ENCODE data around the gene LRTM2.
A peak's percentile ranks its signal among the peaks of the same experiment; 100 is the strongest.

Gene LRTM2

DNA sequence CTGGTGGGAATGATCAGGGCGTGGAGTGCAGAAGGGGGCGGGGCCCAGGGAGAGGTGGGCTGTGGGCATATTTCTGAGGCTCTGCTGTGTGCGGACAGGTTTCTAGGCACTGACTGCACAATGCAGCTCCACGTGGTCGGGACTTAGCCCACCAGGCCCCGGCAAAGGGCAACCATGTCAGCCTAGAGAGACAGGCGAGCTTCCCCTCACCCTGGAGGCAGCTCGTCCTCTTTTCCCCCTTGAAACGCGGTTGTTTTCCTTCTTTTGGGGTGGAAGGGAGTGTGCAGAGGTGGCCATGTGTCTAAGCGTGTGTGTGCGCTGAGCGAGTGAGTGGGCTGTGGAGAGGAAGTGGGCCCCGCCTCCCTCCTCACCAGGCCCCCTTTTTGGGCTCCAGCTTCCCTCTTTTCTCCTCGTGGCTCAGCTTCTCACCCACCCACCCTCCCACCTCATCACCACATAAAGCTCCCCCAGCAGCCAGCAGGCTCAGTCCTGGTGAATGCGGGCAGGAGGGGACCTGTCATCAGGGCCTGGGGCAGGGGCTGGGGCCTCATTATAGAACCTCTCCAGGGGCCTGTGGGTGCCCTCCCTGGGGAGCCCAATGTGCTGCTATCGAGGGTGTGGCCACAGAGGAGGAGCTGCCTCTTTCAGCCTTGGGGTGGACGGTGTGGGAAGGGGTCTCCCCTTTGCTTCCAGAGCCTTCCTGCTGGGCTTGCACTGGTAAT, 22.0 kb downstream of the LRTM2 start:
- Histone ChIP-seq H3K4me2 (peak overlapping the region; percentile 86 to 99 (median 93)), H3K9ac (peak overlapping the region; percentile 47 to 92 (median 86); a peak in 21 of 22 replicates), H3K27me3 (peaks cover 0 to 21% (median 0%) of the 10 kb centered on the region in 11 experiments; a peak in 2 of 22 replicates), H4K20me1 (no peaks in the 10 kb centered on the region), H3K4me3 (peak overlapping the region in 7 of 10 experiments; percentile 11 to 41 (median 27); a peak in 10 of 20 replicates), H3K36me3 (no peaks in the 10 kb centered on the region), H3K9me3 (replicated peaks in 1 of 11) (no peaks in the 10 kb centered on the region), H3K27ac (peak overlapping the region; percentile 50 to 99 (median 96); a peak in 21 of 22 replicates), H3K4me1 (peaks cover 94 to 99% (median 97%) of the 10 kb centered on the region in 10 experiments)
- no peak for TF ChIP-seq Cebpa-rat (IDR thresholded peaks at IDR 0.05)

DNA sequence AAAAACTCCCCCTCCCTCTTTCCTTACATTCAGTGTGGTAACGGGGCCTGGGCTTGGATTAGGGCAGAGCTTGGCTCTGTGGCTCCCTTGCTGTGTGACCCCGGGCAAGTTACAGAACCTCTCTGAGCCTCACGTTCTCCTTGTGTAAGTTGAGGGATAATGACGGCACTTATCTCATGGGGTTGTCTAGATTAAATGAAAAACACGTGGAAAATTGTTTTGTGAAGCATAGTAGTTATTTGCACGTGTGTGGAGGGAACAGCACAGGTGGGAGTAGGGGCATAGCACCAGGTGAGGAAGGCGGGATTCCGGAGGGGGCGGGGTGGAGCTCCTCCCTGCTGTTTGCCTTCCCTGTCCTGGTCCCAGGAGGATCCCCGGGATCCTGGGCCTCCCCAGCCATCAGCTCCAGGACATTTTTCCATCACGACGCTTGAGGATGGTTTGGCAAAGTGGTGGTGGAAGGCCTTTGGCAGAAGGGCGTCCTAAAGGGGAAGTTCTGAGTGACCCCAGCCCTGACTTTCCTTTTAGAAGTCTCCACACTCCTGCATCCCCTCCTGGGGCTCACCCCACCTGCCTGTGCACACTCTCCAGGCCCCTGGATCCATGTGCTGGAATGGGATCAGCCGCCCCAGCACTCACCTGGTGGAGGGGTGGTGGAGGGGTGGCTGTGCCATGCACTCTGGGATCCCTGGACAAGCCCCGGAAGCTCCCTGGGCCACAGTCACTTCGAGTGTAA, 22.7 kb downstream of the LRTM2 start:
- peak overlapping the region; percentile 23 to 92 (median 82); a peak in 20 of 22 replicates for H3K9ac ChIP-seq
- no peaks in the 10 kb centered on the region for H3K9me3 ChIP-seq (replicated peaks in 1 of 11)
- peak overlapping the region in 10 of 11 experiments; percentile 47 to 99 (median 96); a peak in 21 of 22 replicates for H3K27ac ChIP-seq
- H3K36me3 ChIP-seq: no peaks in the 10 kb centered on the region
- H4K20me1 ChIP-seq: no peaks in the 10 kb centered on the region
- no peak for TF ChIP-seq Cebpa-rat (IDR thresholded peaks at IDR 0.05)
- H3K27me3 ChIP-seq: peaks cover 0 to 21% (median 0%) of the 10 kb centered on the region in 11 experiments; a peak in 2 of 22 replicates
- H3K4me2 ChIP-seq: peak overlapping the region; percentile 86 to 99 (median 93)
- peak overlapping the region in 1 of 10 experiments; percentile 41; a peak in 4 of 20 replicates for H3K4me3 ChIP-seq
- peaks cover 90 to 99% (median 97%) of the 10 kb centered on the region in 10 experiments for H3K4me1 ChIP-seq

DNA sequence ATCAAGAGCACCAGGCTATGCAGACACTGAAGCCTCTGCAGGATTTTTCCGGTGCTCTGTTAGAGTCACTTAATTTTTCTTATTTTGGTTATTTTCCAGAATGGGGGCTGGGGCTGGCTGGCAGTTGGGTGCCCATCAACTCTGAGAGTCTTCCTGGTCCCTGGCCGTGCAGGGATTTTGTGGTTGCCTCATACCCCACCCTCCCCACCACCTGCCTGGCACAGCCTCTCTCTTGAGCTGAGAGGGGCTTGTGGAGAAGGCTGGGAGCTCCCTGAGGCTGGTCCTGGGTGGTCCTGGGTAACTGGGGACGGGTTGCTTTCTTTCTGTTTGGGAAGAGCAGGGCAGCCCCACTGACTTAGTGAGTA, 23.3 kb downstream of the LRTM2 start:
- Histone ChIP-seq H3K4me1 (peaks cover 84 to 99% (median 97%) of the 10 kb centered on the region in 10 experiments), H3K27me3 (peaks cover 0 to 20% (median 0%) of the 10 kb centered on the region in 11 experiments; a peak in 2 of 22 replicates), H4K20me1 (no peaks in the 10 kb centered on the region), H3K4me3 (peak overlapping the region in 1 of 10 experiments; percentile 41; a peak in 2 of 20 replicates), H3K4me2 (peak overlapping the region; percentile 86 to 99 (median 93)), H3K9me3 (replicated peaks in 1 of 11) (no peaks in the 10 kb centered on the region), H3K27ac (peak overlapping the region in 8 of 11 experiments; percentile 89 to 99 (median 97); a peak in 17 of 22 replicates), H3K9ac (peak overlapping the region in 8 of 11 experiments; percentile 56 to 92 (median 87); a peak in 13 of 22 replicates), H3K36me3 (no peaks in the 10 kb centered on the region)
- no peak for TF ChIP-seq Cebpa-rat (IDR thresholded peaks at IDR 0.05)

DNA sequence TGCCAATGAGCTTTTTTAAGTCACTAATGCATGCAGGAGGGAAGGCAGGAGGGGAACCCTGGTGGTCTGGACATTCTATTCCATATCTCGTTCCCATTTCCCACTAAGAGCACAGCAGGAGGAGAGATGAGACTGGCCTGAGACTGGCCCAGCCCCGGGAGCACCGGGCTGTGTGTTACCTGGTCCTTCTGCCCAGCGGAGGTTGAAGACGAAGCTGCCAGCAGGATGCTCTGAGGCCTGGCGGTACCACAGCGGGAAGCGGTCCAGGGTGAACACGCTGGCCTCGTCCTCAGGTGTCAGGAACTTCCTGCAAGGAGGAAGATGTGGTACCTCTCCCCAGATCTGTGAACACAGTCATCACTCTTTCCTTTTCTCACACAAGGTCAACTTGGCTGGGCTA, 23.9 kb downstream of the LRTM2 start:
- Histone ChIP-seq H3K4me2 (peak overlapping the region; percentile 86 to 99 (median 93)), H3K9ac (peak overlapping the region in 5 of 11 experiments; percentile 52 to 92 (median 88); a peak in 8 of 22 replicates), H4K20me1 (no peaks in the 10 kb centered on the region), H3K27me3 (peaks cover 0 to 14% (median 0%) of the 10 kb centered on the region in 11 experiments; a peak in 2 of 22 replicates), H3K4me1 (peaks cover 78 to 98% (median 97%) of the 10 kb centered on the region in 10 experiments), H3K4me3 (no peak overlapping the region), H3K9me3 (replicated peaks in 1 of 11) (no peaks in the 10 kb centered on the region), H3K36me3 (no peaks in the 10 kb centered on the region), H3K27ac (peak overlapping the region in 7 of 11 experiments; percentile 5 to 99 (median 97); a peak in 10 of 22 replicates)
- no peak for TF ChIP-seq Cebpa-rat (IDR thresholded peaks at IDR 0.05)

DNA sequence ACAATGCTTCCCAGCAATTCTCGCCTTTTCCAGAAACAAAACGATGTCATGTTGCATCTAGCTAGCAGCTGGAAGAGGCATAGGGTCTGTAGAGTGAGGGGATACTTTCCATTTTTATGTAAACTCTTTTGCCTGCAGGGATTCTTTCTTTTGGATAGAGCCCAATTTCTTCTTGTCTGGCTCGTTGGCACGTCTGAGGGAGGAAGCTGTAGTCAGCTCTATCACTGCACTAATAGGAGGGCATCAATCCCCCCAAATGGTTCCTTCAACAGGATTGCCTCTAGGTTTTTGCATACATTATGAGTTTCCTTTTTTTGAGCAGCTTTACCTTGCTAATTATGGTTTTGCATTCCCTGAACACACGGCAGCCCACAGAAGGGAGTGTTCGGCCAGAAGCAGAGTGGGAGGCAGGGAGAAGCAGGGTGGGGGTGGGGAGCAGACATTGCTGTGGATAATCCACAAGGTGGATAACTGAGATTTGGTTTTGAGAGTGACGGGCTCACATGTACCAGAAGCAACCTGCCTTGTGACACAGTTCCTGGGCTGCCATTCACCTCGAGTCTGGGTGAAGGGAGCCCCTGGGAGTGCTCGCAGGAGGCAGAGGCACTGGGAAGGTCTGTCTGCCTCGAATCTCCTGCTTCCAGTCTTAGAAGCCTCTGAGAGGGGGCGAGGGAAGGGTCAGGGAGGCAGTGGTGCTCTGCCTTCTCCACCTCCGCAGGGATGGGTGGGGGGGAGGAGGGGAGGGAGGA, 24.5 kb downstream of the LRTM2 start:
- Histone ChIP-seq H3K4me2 (peak overlapping the region; percentile 86 to 99 (median 93)), H3K4me3 (no peak overlapping the region), H4K20me1 (no peaks in the 10 kb centered on the region), H3K9ac (peak overlapping the region in 4 of 11 experiments; percentile 52 to 92 (median 82); a peak in 7 of 22 replicates), H3K27ac (peak overlapping the region in 7 of 11 experiments; percentile 5 to 99 (median 97); a peak in 11 of 22 replicates), H3K27me3 (peaks cover 0 to 8% (median 0%) of the 10 kb centered on the region in 11 experiments; a peak in 2 of 22 replicates), H3K4me1 (peaks cover 72 to 97% (median 95%) of the 10 kb centered on the region in 10 experiments), H3K36me3 (no peaks in the 10 kb centered on the region), H3K9me3 (replicated peaks in 1 of 11) (no peaks in the 10 kb centered on the region)
- no peak for TF ChIP-seq Cebpa-rat (IDR thresholded peaks at IDR 0.05)

DNA sequence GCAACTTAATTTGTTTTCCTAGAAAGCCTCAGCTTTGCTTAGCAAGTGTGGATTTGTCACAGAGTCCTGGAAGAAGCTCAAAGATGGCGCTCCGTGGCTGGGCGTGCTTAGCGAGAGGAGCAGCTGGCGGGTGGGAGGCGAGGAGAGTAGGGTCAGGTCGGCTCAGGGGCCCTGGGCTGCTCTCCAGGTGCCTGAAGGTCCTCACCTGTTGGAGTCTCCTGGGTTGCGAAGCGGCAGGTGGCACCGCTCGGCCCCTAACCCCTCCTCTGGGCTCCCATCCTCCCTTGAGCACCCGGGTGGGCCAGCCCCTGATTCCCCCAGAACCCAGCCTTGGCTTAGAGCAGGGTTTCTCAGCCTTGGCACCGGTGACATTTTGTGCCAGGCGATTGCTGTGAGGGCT, 25.1 kb downstream of the LRTM2 start:
- peak overlapping the region in 8 of 11 experiments; percentile 70 to 85 (median 78); a peak in 14 of 22 replicates for H3K27ac ChIP-seq
- no peaks in the 10 kb centered on the region for H3K9me3 ChIP-seq (replicated peaks in 1 of 11)
- H3K9ac ChIP-seq: peak overlapping the region in 7 of 11 experiments; percentile 57 to 79 (median 69); a peak in 7 of 22 replicates
- peaks cover 68 to 99% (median 97%) of the 10 kb centered on the region in 10 experiments for H3K4me1 ChIP-seq
- no peak overlapping the region; a peak in 1 of 20 replicates for H3K4me3 ChIP-seq
- TF ChIP-seq Cebpa-rat (IDR thresholded peaks at IDR 0.05): no peak
- H3K4me2 ChIP-seq: peak overlapping the region; percentile 75 to 98 (median 92); a peak in 21 of 22 replicates
- H3K36me3 ChIP-seq: no peaks in the 10 kb centered on the region
- no peaks in the 10 kb centered on the region for H4K20me1 ChIP-seq
- H3K27me3 ChIP-seq: peaks cover 0 to 6% (median 0%) of the 10 kb centered on the region in 11 experiments; a peak in 2 of 22 replicates

DNA sequence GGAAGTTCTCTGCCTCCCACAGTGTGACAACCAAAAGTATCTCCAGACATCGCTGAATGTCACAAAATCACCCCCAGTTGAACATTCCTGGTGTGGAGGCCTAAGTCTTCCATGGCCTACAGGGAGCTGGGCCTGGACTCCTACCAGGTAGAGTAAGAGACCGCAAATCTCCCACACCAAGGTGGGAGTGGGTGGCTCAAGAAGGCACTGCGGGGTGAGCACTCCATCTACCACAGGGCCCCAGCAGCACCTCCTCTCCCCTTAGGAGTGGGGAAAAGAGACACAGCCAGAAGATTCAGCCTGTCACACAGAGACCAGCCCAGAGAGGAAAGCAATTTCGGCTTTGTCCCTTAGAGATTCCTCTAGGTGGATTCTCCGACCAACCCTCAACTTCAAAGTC, 25.5 kb downstream of the LRTM2 start:
- TF ChIP-seq Cebpa-rat (IDR thresholded peaks at IDR 0.05): no peak
- no peaks in the 10 kb centered on the region for H4K20me1 ChIP-seq
- peaks cover 68 to 99% (median 97%) of the 10 kb centered on the region in 10 experiments for H3K4me1 ChIP-seq
- no peaks in the 10 kb centered on the region for H3K36me3 ChIP-seq
- H3K9me3 ChIP-seq (replicated peaks in 1 of 11): no peaks in the 10 kb centered on the region
- H3K27ac ChIP-seq: peak overlapping the region in 8 of 11 experiments; percentile 70 to 85 (median 78); a peak in 16 of 22 replicates
- H3K27me3 ChIP-seq: peaks cover 0 to 6% (median 0%) of the 10 kb centered on the region in 11 experiments; a peak in 2 of 22 replicates
- peak overlapping the region in 1 of 10 experiments; percentile 29; a peak in 2 of 20 replicates for H3K4me3 ChIP-seq
- H3K9ac ChIP-seq: peak overlapping the region in 8 of 11 experiments; percentile 4 to 79 (median 66); a peak in 12 of 22 replicates
- peak overlapping the region; percentile 75 to 98 (median 92) for H3K4me2 ChIP-seq

All from BLaER1 treated with 17β-estradiol and CSF1 and Interleukin-3, amounts not matched to agents 10 nM and 100 nM (cell line).